IMR-90 (cell line): ENCODE results near the gene ADGRB3. TPM values are rescaled to one million over a fixed set of nuclear protein-coding genes. Genes with fewer than 3 reads are reported as not detected.

Source experiments
- ATAC-seq: fragments of 200-7000 bp; cut with Tn5 transposase; 2 replicates; pipeline ENCODE4 v1.9.1; 2020; ENCODE audit warnings: low read depth, mild to moderate bottlenecking, moderate library complexity
- BruUV-seq: library from RNA; stranded (reverse); fragments of 400-500 nt; replicated peaks from 2 replicates; lab custom pipeline; 2021; lab: Mats Ljungman, UMichigan
- CTCF ChIA-PET: fragments of 300-600 bp; formaldehyde crosslinking; extraction: SDS; loops from one replicate; lab custom pipeline; 2021; ENCODE audit warnings: antibody characterized with exemption; lab: Yijun Ruan, JAX
- POLR2A ChIA-PET: fragments of 300-600 bp; sonication (Branson Sonifier 250); formaldehyde crosslinking; loops from one replicate; lab custom pipeline; 2022; ENCODE audit warnings: antibody characterized with exemption; ENCODE audit not compliant: unreplicated experiment; lab: Charles Lee
- DNase-seq: peaks from one replicate; pipeline ENCODE4 v3.0.0; 2013
- H2AFZ ChIP-seq: replicated peaks from 2 replicates; pipeline ENCODE3; 2013; ENCODE audit warnings: low read length, mild to moderate bottlenecking; ENCODE audit not compliant: poor library complexity
- H2AK5ac ChIP-seq: 2 replicates; pipeline ENCODE4 v1.6.1; 2013; ENCODE audit warnings: low read depth, low read length, inconsistent platforms
- H2AK9ac ChIP-seq: replicated peaks from 2 replicates; pipeline ENCODE3; 2013; ENCODE audit warnings: mild to moderate bottlenecking, low read depth, low read length, moderate library complexity; ENCODE audit not compliant: poor library complexity
- H2BK120ac ChIP-seq: 2 replicates; pipeline ENCODE4 v1.6.1; 2013; ENCODE audit warnings: low read depth, low read length, inconsistent platforms
- H2BK15ac ChIP-seq: 3 replicates; pipeline ENCODE4 v1.6.1; 2013; ENCODE audit warnings: low read depth, low read length, inconsistent platforms
- H2BK20ac ChIP-seq: 2 replicates; pipeline ENCODE4 v1.6.1; 2013; ENCODE audit warnings: low read depth, mild to moderate bottlenecking, inconsistent platforms, low read length, moderate library complexity
- H2BK5ac ChIP-seq: 2 replicates; pipeline ENCODE4 v1.6.1; 2013; ENCODE audit warnings: mild to moderate bottlenecking, low read depth, low read length, inconsistent platforms; ENCODE audit not compliant: poor library complexity, severe bottlenecking
- H3K14ac ChIP-seq: replicated peaks from 2 replicates; pipeline ENCODE4 v1.6.1; 2013; ENCODE audit warnings: low read depth, low read length, inconsistent platforms
- H3K18ac ChIP-seq: 2 replicates; pipeline ENCODE4 v1.6.1; 2013; ENCODE audit warnings: low read depth, low read length, control low read depth
- H3K23ac ChIP-seq: 2 replicates; pipeline ENCODE4 v1.6.1; 2013; ENCODE audit warnings: low read depth, low read length, inconsistent platforms
- H3K27ac ChIP-seq: 2 replicates; pipeline ENCODE4 v1.5.1; 2013; ENCODE audit warnings: mild to moderate bottlenecking, control low read depth, low read length; ENCODE audit not compliant: insufficient read depth
- H3K27me3 ChIP-seq: 2 replicates; pipeline ENCODE4 v1.6.1; 2013; ENCODE audit warnings: low read length; ENCODE audit not compliant: control insufficient read depth, insufficient read depth
- H3K36me3 ChIP-seq: 2 replicates; pipeline ENCODE4 v1.6.1; 2013; ENCODE audit warnings: low read length, mixed read lengths; ENCODE audit not compliant: control insufficient read depth, insufficient read depth
- H3K4ac ChIP-seq: 2 replicates; pipeline ENCODE4 v1.6.1; 2013; ENCODE audit warnings: low read depth, low read length, inconsistent platforms
- H3K4me1 ChIP-seq: 2 replicates; pipeline ENCODE4 v1.6.1; 2013; ENCODE audit warnings: low read length, mixed read lengths; ENCODE audit not compliant: control insufficient read depth, insufficient read depth
- H3K4me2 ChIP-seq: 2 replicates; pipeline ENCODE4 v1.6.1; 2013; ENCODE audit warnings: low read depth, mild to moderate bottlenecking, control low read depth, low read length, moderate library complexity
- H3K4me3 ChIP-seq: 2 replicates; pipeline ENCODE4 v1.5.1; 2013; ENCODE audit warnings: low read depth, mild to moderate bottlenecking, control low read depth, low read length, moderate library complexity; ENCODE audit not compliant: insufficient read depth
- H3K56ac ChIP-seq: 2 replicates; pipeline ENCODE4 v1.6.1; 2013; ENCODE audit warnings: low read length, inconsistent platforms; ENCODE audit not compliant: insufficient read depth; ENCODE audit errors: extremely low read depth
- H3K79me1 ChIP-seq, 2 experiments: 2 replicates each; pipeline ENCODE4 v1.6.1; 2013; ENCODE audit warnings: low read length in 2 of 2, inconsistent platforms in 1 of 2, low read depth in 1 of 2
- H3K9ac ChIP-seq: 2 replicates; pipeline ENCODE4 v1.6.1; 2013; ENCODE audit warnings: low read depth, low read length, control low read depth
- H3K9me1 ChIP-seq: 2 replicates; pipeline ENCODE4 v1.6.1; 2013; ENCODE audit warnings: low read length, inconsistent platforms; ENCODE audit not compliant: insufficient read depth
- H3K9me3 ChIP-seq: 2 replicates; pipeline ENCODE4 v1.6.1; 2013; ENCODE audit warnings: low read length; ENCODE audit not compliant: control insufficient read depth, insufficient read depth
- H4K20me1 ChIP-seq: 2 replicates; pipeline ENCODE4 v1.6.1; 2013; ENCODE audit warnings: low read length, inconsistent platforms; ENCODE audit not compliant: insufficient read depth
- H4K5ac ChIP-seq: 2 replicates; pipeline ENCODE4 v1.6.1; 2013; ENCODE audit warnings: mild to moderate bottlenecking, low read depth, low read length, control low read depth
- H4K8ac ChIP-seq, 2 experiments: 2 replicates each; pipeline ENCODE4 v1.6.1; 2013; ENCODE audit warnings: low read depth in 2 of 2, low read length in 2 of 2, control low read depth in 1 of 2, inconsistent platforms in 1 of 2
- H4K91ac ChIP-seq: 2 replicates; pipeline ENCODE4 v1.6.1; 2013; ENCODE audit warnings: low read depth, low read length, inconsistent platforms; ENCODE audit not compliant: insufficient read depth
- BHLHE40 ChIP-seq: fragments of 150-350 bp; IDR thresholded peaks from 2 replicates; pipeline ENCODE4 v1.6.1; 2016; ENCODE audit warnings: mild to moderate bottlenecking, low read depth, low read length
- CEBPB ChIP-seq: IDR thresholded peaks from 2 replicates; pipeline ENCODE4 v1.6.1; 2012; ENCODE audit warnings: low read depth, low read length, improper control_type of control experiment
- CHD1 ChIP-seq: IDR thresholded peaks from 2 replicates; pipeline ENCODE4 v1.6.1; 2012; ENCODE audit warnings: low read depth, low read length, improper control_type of control experiment
- ELK1 ChIP-seq: fragments of 150-350 bp; IDR thresholded peaks from 2 replicates; pipeline ENCODE4 v1.6.1; 2016; ENCODE audit warnings: low read depth, mild to moderate bottlenecking, low read length, moderate library complexity, borderline replicate concordance
- FOS ChIP-seq: fragments of 150-350 bp; IDR thresholded peaks from 2 replicates; pipeline ENCODE4 v1.6.1; 2016; ENCODE audit warnings: low read depth, low read length
- MAFK ChIP-seq: IDR thresholded peaks from 2 replicates; pipeline ENCODE4 v1.6.1; 2012; ENCODE audit warnings: low read depth, low read length, improper control_type of control experiment
- MAZ ChIP-seq: IDR thresholded peaks from 2 replicates; pipeline ENCODE4 v1.6.1; 2012; ENCODE audit warnings: low read depth, mild to moderate bottlenecking, low read length, improper control_type of control experiment, moderate library complexity, borderline replicate concordance
- MXI1 ChIP-seq: IDR thresholded peaks from 2 replicates; pipeline ENCODE4 v1.6.1; 2012; ENCODE audit warnings: low read depth, mild to moderate bottlenecking, low read length, moderate library complexity, borderline replicate concordance
- POLR2A ChIP-seq: IDR thresholded peaks from 2 replicates; pipeline ENCODE4 v1.6.1; 2012; ENCODE audit warnings: mild to moderate bottlenecking, low read depth, low read length
- RAD21 ChIP-seq: IDR thresholded peaks from 2 replicates; pipeline ENCODE4 v1.6.1; 2012; ENCODE audit warnings: low read length, improper control_type of control experiment
- RCOR1 ChIP-seq: IDR thresholded peaks from 2 replicates; pipeline ENCODE4 v1.6.1; 2012; ENCODE audit warnings: mild to moderate bottlenecking, low read length, improper control_type of control experiment; ENCODE audit not compliant: insufficient replicate concordance
- RFX5 ChIP-seq: IDR thresholded peaks from 2 replicates; pipeline ENCODE4 v1.8.0; 2012; ENCODE audit warnings: low read depth, mild to moderate bottlenecking, low read length, moderate library complexity
- SMC3 ChIP-seq: fragments of 150-350 bp; IDR thresholded peaks from 2 replicates; pipeline ENCODE4 v1.6.1; 2016; ENCODE audit warnings: low read depth, mild to moderate bottlenecking, antibody characterized with exemption, low read length, moderate library complexity
- USF2 ChIP-seq: fragments of 150-350 bp; IDR thresholded peaks from 2 replicates; pipeline ENCODE4 v1.6.1; 2017; ENCODE audit warnings: mild to moderate bottlenecking, antibody characterized with exemption, low read length, low read depth
- WGBS, 2 experiments: methylation state at CpG; one replicate each; pipeline versions ENCODE4 v1.1.5 to v1.1.7; 2013; ENCODE audit warnings: missing lambda C conversion rate in 2 of 2; ENCODE audit not compliant: insufficient read length in 1 of 2; ENCODE audit errors: extremely low coverage in 2 of 2; 5-methylcytosine and 5-hydroxymethylcytosine counted together
- dilution Hi-C: fragments of 300-500 bp; cut with HindIII; formaldehyde crosslinking; loops from one replicate; pipeline ENCODE4 v1.14.3; 2018; ENCODE audit warnings: low sequenced_read_pairs; ENCODE audit not compliant: unreplicated experiment
- in situ Hi-C: fragments of 300-500 bp; cut with MboI; formaldehyde crosslinking; loops from 3 replicates; pipeline ENCODE4 v1.14.3; 2019; ENCODE audit warnings: low sequenced_read_pairs, inconsistent platforms, mixed read lengths
- intact Hi-C: fragments of 100-400 bp; cut with micrococcal nuclease; formaldehyde crosslinking; loops from 2 replicates; pipeline ENCODE4 v1.10.0; 2022
- polyA plus RNA-seq, 3 experiments: library from polyadenylated mRNA; depleted of rRNA; stranded (reverse); fragments of >200 nt; gene quantifications; 2 replicates each; pipeline ENCODE4 v1.2.3, GENCODE V29; 2012; ENCODE audit warnings: low replicate concordance in 1 of 3
- total RNA-seq: library from RNA; depleted of rRNA; stranded (reverse); fragments of >200 nt; gene quantifications from 2 replicates; pipeline ENCODE4 v1.2.3, GENCODE V29; 2012
- TF ChIP-seq, protein P1 (sequence below): conservative IDR thresholded peaks from 2 replicates; pipeline ENCODE4 v1.5.1; 2012; ENCODE audit warnings: mild to moderate bottlenecking, low read depth, low read length, improper control_type of control experiment

Gene ADGRB3
- total and polyA plus RNA-seq, 2 of the 4 experiments (the other 2 are of a cell fraction) = not detected

DNA sequence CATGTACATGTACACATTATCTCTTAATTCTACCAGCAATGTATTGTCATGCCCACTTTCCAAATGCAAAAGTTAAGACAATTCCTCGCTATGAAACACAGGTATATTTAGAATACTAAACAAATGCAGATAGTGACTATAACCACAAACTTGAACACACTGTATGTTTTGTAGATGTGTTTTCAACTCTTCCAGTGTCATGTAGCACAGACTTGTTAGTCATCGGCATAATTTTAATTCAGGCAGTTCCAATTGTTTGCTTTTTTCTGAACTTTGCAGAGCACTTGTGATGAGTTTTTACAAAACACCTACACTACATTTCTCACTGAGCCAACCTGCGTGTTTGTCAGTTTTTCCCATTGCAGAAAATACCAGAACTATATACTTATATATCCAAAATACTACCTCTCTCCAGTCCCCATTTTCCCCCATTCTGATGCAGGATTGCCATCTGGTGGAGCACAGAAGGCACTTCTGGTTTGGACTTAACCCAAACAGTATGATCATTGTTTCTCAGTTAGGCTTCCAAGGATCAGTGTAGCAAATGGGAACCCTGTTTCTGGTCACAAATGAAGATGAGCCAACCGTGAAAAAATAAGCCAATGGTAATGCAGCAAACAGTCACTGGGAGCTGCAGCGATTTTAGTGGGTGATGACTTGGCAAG lies 143.4 kb downstream of the ADGRB3 start:
- no peak overlapping the region for H3K4me2 ChIP-seq
- no peaks in the 10 kb centered on the region for H3K9me1 ChIP-seq
- H4K91ac ChIP-seq = no peak overlapping the region
- H4K20me1 ChIP-seq = no peaks in the 10 kb centered on the region
- H2BK20ac ChIP-seq = no peak overlapping the region
- no peaks in the 10 kb centered on the region for H3K79me1 ChIP-seq
- no peak overlapping the region for H2BK5ac ChIP-seq
- no peak overlapping the region for H4K5ac ChIP-seq
- BruUV-seq = no TSS peak
- no peak overlapping the region for H3K27ac ChIP-seq
- H3K4ac ChIP-seq = no peak overlapping the region
- no peaks in the 10 kb centered on the region for H3K9me3 ChIP-seq
- H3K23ac ChIP-seq = no peak overlapping the region
- H3K4me3 ChIP-seq = no peak overlapping the region
- dilution Hi-C loops (no loop called here), in situ Hi-C loops (no loop called here), intact Hi-C loops (no loop called here)
- H3K14ac ChIP-seq = no peak overlapping the region
- no peak overlapping the region for H4K8ac ChIP-seq
- H3K4me1 ChIP-seq = no peaks in the 10 kb centered on the region
- H2AK9ac ChIP-seq = no peak overlapping the region
- no peak overlapping the region for H2BK120ac ChIP-seq
- 0% methylated on average over 1 of the region's 5 CpGs; no CpG with 5 or more reads in 1 of the 2 experiments for WGBS, 2 experiments
- ATAC-seq (no peak), DNase-seq (peak; percentile 7)
- H2BK15ac ChIP-seq = no peak overlapping the region
- no peak overlapping the region for H3K18ac ChIP-seq
- no peaks in the 10 kb centered on the region for H3K27me3 ChIP-seq
- H3K56ac ChIP-seq = no peak overlapping the region
- no peak overlapping the region for H3K9ac ChIP-seq
- TF ChIP-seq MAFK (no peak), ELK1 (no peak), RAD21 (no peak), CHD1 (no peak), MXI1 (no peak), RFX5 (no peak), FOS (no peak), CEBPB (no peak), POLR2A (no peak), MAZ (no peak), USF2 (no peak), RCOR1 (no peak), SMC3 (no peak), BHLHE40 (no peak)
- TF ChIP-seq, protein P1, sequence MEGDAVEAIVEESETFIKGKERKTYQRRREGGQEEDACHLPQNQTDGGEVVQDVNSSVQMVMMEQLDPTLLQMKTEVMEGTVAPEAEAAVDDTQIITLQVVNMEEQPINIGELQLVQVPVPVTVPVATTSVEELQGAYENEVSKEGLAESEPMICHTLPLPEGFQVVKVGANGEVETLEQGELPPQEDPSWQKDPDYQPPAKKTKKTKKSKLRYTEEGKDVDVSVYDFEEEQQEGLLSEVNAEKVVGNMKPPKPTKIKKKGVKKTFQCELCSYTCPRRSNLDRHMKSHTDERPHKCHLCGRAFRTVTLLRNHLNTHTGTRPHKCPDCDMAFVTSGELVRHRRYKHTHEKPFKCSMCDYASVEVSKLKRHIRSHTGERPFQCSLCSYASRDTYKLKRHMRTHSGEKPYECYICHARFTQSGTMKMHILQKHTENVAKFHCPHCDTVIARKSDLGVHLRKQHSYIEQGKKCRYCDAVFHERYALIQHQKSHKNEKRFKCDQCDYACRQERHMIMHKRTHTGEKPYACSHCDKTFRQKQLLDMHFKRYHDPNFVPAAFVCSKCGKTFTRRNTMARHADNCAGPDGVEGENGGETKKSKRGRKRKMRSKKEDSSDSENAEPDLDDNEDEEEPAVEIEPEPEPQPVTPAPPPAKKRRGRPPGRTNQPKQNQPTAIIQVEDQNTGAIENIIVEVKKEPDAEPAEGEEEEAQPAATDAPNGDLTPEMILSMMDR = no peak
- POLR2A ChIA-PET = no interaction called here
- CTCF ChIA-PET = interaction anchor here (0.5 kb wide), 1 partner anchor 141 kb away, joined by 6 read pairs; no protein-coding TSS in a partner anchor
- H2AFZ ChIP-seq = no peak overlapping the region
- no peak overlapping the region for H2AK5ac ChIP-seq
- H3K36me3 ChIP-seq = no peaks in the 10 kb centered on the region
